GM23338 (cell line): Measurements from ENCODE around the gene PPFIA2. TPM values are rescaled to one million over a fixed set of nuclear protein-coding genes. Genes with fewer than 3 reads are reported as not detected.

Source experiments
- ATAC-seq: fragments of 200-7000 bp; cut with Tn5 transposase; 3 replicates; pipeline ENCODE4 v1.9.1; 2020
- DNase-seq: peaks from one replicate; pipeline ENCODE4 v3.0.0-alpha.2; 2015; ENCODE audit warnings: low spot score
- H2AFZ ChIP-seq: fragments of 200-600 bp; sonication (generic); 2 replicates; pipeline ENCODE4 v1.8.0; 2016; ENCODE audit warnings: antibody characterized with exemption, mild to moderate bottlenecking, moderate library complexity
- H3F3A ChIP-seq: fragments of 200-600 bp; sonication (generic); replicated peaks from 2 replicates; pipeline ENCODE4 v1.8.0; 2017; ENCODE audit warnings: antibody characterized with exemption, mixed run types, low read depth
- H3K27ac ChIP-seq: fragments of 200-600 bp; sonication (generic); 2 replicates; pipeline ENCODE4 v1.6.1; 2016; ENCODE audit warnings: low read depth
- H3K27me3 ChIP-seq: fragments of 200-600 bp; sonication (generic); 2 replicates; pipeline ENCODE4 v1.8.0; 2016; ENCODE audit warnings: mild to moderate bottlenecking, mixed run types, moderate library complexity; ENCODE audit not compliant: insufficient read depth
- H3K36me3 ChIP-seq: fragments of 200-600 bp; sonication (generic); 2 replicates; pipeline ENCODE4 v1.8.0; 2016; ENCODE audit warnings: mild to moderate bottlenecking; ENCODE audit not compliant: insufficient read depth
- H3K4me1 ChIP-seq: fragments of 200-600 bp; sonication (generic); 2 replicates; pipeline ENCODE4 v1.8.0; 2016; ENCODE audit warnings: mild to moderate bottlenecking, moderate library complexity; ENCODE audit not compliant: insufficient read depth
- H3K4me2 ChIP-seq: fragments of 200-600 bp; sonication (generic); 2 replicates; pipeline ENCODE4 v1.7.1; 2017; ENCODE audit warnings: mixed run types
- H3K4me3 ChIP-seq: fragments of 200-600 bp; sonication (generic); 2 replicates; pipeline ENCODE4 v1.6.1; 2016; ENCODE audit warnings: mixed run types
- H3K79me2 ChIP-seq: fragments of 200-600 bp; sonication (generic); replicated peaks from 2 replicates; pipeline ENCODE4 v1.8.0; 2017; ENCODE audit warnings: mild to moderate bottlenecking; ENCODE audit not compliant: insufficient read depth
- H3K9me2 ChIP-seq: fragments of 200-600 bp; sonication (generic); 2 replicates; pipeline ENCODE4 v1.8.0; 2017; ENCODE audit not compliant: insufficient read depth
- H4K20me1 ChIP-seq: fragments of 200-600 bp; sonication (generic); replicated peaks from 2 replicates; pipeline ENCODE4 v1.8.0; 2017; ENCODE audit warnings: mild to moderate bottlenecking; ENCODE audit not compliant: insufficient read depth
- H3K27ac Mint-ChIP-seq: 2 replicates; pipeline ENCODE4 v1.8.0; 2020; ENCODE audit warnings: inconsistent platforms, mild to moderate bottlenecking, moderate library complexity, mixed read lengths
- H3K27me3 Mint-ChIP-seq: 3 replicates; pipeline ENCODE4 v1.8.0; 2022; ENCODE audit warnings: low read depth, mild to moderate bottlenecking, moderate library complexity, mixed read lengths, inconsistent platforms; ENCODE audit not compliant: insufficient read depth, poor library complexity
- H3K36me3 Mint-ChIP-seq: 3 replicates; pipeline ENCODE4 v1.8.0; 2021; ENCODE audit warnings: low read depth, mild to moderate bottlenecking, inconsistent platforms, moderate library complexity, mixed read lengths
- H3K4me1 Mint-ChIP-seq: 3 replicates; pipeline ENCODE4 v1.8.0; 2020; ENCODE audit warnings: mild to moderate bottlenecking, inconsistent platforms, mixed read lengths
- H3K4me3 Mint-ChIP-seq: 3 replicates; pipeline ENCODE4 v1.8.0; 2021; ENCODE audit warnings: moderate library complexity, mild to moderate bottlenecking, inconsistent platforms, mixed read lengths
- H3K9me3 Mint-ChIP-seq: 3 replicates; pipeline ENCODE4 v1.8.0; 2020; ENCODE audit warnings: moderate library complexity, mild to moderate bottlenecking, inconsistent platforms, mixed read lengths
- CREB1 ChIP-seq: fragments of 250-450 bp; sonication (Bioruptor Pico); IDR thresholded peaks from 2 replicates; pipeline ENCODE4 v1.5.0; 2020; ENCODE audit warnings: low read depth, mild to moderate bottlenecking, moderate library complexity
- CTCF ChIP-seq, 2 experiments: fragments of 200-600 bp in 1 of 2; sonication (generic) in 1 of 2; conservative IDR thresholded peaks; 2 replicates each; pipeline versions ENCODE4 v1.5.1 to v1.6.1; 2016 to 2017; ENCODE audit warnings: antibody characterized with exemption in 2 of 2, low read depth in 2 of 2, mild to moderate bottlenecking in 2 of 2, moderate library complexity in 1 of 2
- EZH2 ChIP-seq: fragments of 200-600 bp; sonication (generic); IDR thresholded peaks from one replicate; pipeline ENCODE4 v1.8.0; 2017; ENCODE audit warnings: antibody characterized with exemption, mild to moderate bottlenecking, low read depth; ENCODE audit not compliant: unreplicated experiment
- EZH2phosphoT487 ChIP-seq: fragments of 200-600 bp; sonication (generic); IDR thresholded peaks from one replicate; pipeline ENCODE4 v1.8.1; 2018; ENCODE audit warnings: antibody characterized with exemption; ENCODE audit not compliant: unreplicated experiment
- JUNB ChIP-seq: IDR thresholded peaks from one replicate; pipeline ENCODE4 v1.6.1; 2016; ENCODE audit warnings: antibody characterized with exemption; ENCODE audit not compliant: unreplicated experiment
- NANOG ChIP-seq: IDR thresholded peaks from 2 replicates; pipeline ENCODE4 v1.6.1; 2016; ENCODE audit warnings: antibody characterized with exemption, borderline replicate concordance
- POLR2AphosphoS5 ChIP-seq: IDR thresholded peaks from 2 replicates; pipeline ENCODE4 v1.6.1; 2016; ENCODE audit warnings: antibody characterized with exemption, low read depth
- STAT1 ChIP-seq: IDR thresholded peaks from one replicate; pipeline ENCODE4 v1.6.1; 2016; ENCODE audit warnings: antibody characterized with exemption; ENCODE audit not compliant: unreplicated experiment
- ZNF114 ChIP-seq: fragments of 250-450 bp; sonication (Bioruptor Pico); IDR thresholded peaks from 2 replicates; pipeline ENCODE4 v1.5.0; 2020; ENCODE audit warnings: mild to moderate bottlenecking, moderate library complexity
- ZNF331 ChIP-seq: fragments of 250-450 bp; sonication (Bioruptor Pico); IDR thresholded peaks from 2 replicates; pipeline ENCODE4 v1.5.0; 2020; ENCODE audit warnings: low read depth, mild to moderate bottlenecking, moderate library complexity
- polyA plus RNA-seq: library from polyadenylated mRNA; unstranded; fragments of >200 nt; fragmentation: Nextera tagmentation; extraction: Ambion mirVana; gene quantifications from 2 replicates; pipeline ENCODE4 v1.2.1, GENCODE V29; 2016
- total RNA-seq: library from RNA; depleted of rRNA; stranded (reverse); fragments of >200 nt; shearing (Covaris generic); gene quantifications from 2 replicates; pipeline ENCODE4 v1.2.3, GENCODE V29; 2014
- TF ChIP-seq, protein P1 (sequence below): IDR thresholded peaks from one replicate; pipeline ENCODE4 v1.6.1; 2018; ENCODE audit warnings: antibody characterized with exemption; ENCODE audit not compliant: unreplicated experiment
- TF ChIP-seq, protein P2 (sequence below): fragments of 250-450 bp; sonication (Bioruptor Pico); IDR thresholded peaks from 2 replicates; pipeline ENCODE4 v1.5.0; 2020; ENCODE audit warnings: mild to moderate bottlenecking, moderate library complexity
- TF ChIP-seq, protein P3 (sequence below): IDR thresholded peaks from 2 replicates; pipeline ENCODE4 v1.6.1; 2016; ENCODE audit warnings: antibody characterized with exemption

Gene PPFIA2
- total and polyA plus RNA-seq, 2 experiments from 2014 or later = 5.4 to 7.2 TPM

DNA sequence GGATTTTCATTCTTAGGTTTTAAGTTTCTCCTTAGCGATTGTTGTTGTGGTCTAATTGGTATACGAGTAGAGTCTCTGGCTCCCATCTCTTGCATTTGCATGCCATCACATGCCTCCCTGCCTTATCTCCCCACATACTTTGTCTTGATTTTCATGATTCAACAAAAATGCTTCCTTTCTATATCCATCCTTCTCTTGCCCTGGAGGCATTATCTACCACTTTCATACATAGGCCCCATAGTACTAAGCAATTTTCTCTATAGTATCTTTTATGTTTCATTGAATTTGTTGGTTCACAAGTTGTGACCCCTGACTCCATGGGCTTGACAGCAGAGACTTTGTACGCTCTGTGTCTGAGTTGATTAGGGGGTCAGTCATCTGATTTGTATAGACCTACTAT lies 455.2 kb downstream of the PPFIA2 start:
- Histone ChIP-seq H3K27ac (no peak overlapping the region), H3K9me2 (no peaks in the 10 kb centered on the region), H3K4me1 (no peaks in the 10 kb centered on the region), H3K79me2 (no peaks in the 10 kb centered on the region), H3K27me3 (no peaks in the 10 kb centered on the region), H3F3A (no peaks in the 10 kb centered on the region), H4K20me1 (no peaks in the 10 kb centered on the region), H3K4me2 (no peak overlapping the region), H3K4me3 (no peak overlapping the region), H3K36me3 (no peaks in the 10 kb centered on the region), H2AFZ (no peak overlapping the region)
- DNase-seq (no peak), ATAC-seq (no peak)
- no peak overlapping the region for H3K27ac Mint-ChIP-seq
- H3K27me3 Mint-ChIP-seq = no peaks in the 10 kb centered on the region
- H3K4me1 Mint-ChIP-seq = no peaks in the 10 kb centered on the region
- H3K4me3 Mint-ChIP-seq = no peak overlapping the region
- no peak for TF ChIP-seq ZNF114 (CRISPR knock-in tag)
- TF ChIP-seq, protein P1, sequence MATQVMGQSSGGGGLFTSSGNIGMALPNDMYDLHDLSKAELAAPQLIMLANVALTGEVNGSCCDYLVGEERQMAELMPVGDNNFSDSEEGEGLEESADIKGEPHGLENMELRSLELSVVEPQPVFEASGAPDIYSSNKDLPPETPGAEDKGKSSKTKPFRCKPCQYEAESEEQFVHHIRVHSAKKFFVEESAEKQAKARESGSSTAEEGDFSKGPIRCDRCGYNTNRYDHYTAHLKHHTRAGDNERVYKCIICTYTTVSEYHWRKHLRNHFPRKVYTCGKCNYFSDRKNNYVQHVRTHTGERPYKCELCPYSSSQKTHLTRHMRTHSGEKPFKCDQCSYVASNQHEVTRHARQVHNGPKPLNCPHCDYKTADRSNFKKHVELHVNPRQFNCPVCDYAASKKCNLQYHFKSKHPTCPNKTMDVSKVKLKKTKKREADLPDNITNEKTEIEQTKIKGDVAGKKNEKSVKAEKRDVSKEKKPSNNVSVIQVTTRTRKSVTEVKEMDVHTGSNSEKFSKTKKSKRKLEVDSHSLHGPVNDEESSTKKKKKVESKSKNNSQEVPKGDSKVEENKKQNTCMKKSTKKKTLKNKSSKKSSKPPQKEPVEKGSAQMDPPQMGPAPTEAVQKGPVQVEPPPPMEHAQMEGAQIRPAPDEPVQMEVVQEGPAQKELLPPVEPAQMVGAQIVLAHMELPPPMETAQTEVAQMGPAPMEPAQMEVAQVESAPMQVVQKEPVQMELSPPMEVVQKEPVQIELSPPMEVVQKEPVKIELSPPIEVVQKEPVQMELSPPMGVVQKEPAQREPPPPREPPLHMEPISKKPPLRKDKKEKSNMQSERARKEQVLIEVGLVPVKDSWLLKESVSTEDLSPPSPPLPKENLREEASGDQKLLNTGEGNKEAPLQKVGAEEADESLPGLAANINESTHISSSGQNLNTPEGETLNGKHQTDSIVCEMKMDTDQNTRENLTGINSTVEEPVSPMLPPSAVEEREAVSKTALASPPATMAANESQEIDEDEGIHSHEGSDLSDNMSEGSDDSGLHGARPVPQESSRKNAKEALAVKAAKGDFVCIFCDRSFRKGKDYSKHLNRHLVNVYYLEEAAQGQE = no peak
- no peak for TF ChIP-seq JUNB
- TF ChIP-seq POLR2AphosphoS5 = no peak
- no peak for TF ChIP-seq CREB1 (CRISPR knock-in tag)
- TF ChIP-seq, protein P2, sequence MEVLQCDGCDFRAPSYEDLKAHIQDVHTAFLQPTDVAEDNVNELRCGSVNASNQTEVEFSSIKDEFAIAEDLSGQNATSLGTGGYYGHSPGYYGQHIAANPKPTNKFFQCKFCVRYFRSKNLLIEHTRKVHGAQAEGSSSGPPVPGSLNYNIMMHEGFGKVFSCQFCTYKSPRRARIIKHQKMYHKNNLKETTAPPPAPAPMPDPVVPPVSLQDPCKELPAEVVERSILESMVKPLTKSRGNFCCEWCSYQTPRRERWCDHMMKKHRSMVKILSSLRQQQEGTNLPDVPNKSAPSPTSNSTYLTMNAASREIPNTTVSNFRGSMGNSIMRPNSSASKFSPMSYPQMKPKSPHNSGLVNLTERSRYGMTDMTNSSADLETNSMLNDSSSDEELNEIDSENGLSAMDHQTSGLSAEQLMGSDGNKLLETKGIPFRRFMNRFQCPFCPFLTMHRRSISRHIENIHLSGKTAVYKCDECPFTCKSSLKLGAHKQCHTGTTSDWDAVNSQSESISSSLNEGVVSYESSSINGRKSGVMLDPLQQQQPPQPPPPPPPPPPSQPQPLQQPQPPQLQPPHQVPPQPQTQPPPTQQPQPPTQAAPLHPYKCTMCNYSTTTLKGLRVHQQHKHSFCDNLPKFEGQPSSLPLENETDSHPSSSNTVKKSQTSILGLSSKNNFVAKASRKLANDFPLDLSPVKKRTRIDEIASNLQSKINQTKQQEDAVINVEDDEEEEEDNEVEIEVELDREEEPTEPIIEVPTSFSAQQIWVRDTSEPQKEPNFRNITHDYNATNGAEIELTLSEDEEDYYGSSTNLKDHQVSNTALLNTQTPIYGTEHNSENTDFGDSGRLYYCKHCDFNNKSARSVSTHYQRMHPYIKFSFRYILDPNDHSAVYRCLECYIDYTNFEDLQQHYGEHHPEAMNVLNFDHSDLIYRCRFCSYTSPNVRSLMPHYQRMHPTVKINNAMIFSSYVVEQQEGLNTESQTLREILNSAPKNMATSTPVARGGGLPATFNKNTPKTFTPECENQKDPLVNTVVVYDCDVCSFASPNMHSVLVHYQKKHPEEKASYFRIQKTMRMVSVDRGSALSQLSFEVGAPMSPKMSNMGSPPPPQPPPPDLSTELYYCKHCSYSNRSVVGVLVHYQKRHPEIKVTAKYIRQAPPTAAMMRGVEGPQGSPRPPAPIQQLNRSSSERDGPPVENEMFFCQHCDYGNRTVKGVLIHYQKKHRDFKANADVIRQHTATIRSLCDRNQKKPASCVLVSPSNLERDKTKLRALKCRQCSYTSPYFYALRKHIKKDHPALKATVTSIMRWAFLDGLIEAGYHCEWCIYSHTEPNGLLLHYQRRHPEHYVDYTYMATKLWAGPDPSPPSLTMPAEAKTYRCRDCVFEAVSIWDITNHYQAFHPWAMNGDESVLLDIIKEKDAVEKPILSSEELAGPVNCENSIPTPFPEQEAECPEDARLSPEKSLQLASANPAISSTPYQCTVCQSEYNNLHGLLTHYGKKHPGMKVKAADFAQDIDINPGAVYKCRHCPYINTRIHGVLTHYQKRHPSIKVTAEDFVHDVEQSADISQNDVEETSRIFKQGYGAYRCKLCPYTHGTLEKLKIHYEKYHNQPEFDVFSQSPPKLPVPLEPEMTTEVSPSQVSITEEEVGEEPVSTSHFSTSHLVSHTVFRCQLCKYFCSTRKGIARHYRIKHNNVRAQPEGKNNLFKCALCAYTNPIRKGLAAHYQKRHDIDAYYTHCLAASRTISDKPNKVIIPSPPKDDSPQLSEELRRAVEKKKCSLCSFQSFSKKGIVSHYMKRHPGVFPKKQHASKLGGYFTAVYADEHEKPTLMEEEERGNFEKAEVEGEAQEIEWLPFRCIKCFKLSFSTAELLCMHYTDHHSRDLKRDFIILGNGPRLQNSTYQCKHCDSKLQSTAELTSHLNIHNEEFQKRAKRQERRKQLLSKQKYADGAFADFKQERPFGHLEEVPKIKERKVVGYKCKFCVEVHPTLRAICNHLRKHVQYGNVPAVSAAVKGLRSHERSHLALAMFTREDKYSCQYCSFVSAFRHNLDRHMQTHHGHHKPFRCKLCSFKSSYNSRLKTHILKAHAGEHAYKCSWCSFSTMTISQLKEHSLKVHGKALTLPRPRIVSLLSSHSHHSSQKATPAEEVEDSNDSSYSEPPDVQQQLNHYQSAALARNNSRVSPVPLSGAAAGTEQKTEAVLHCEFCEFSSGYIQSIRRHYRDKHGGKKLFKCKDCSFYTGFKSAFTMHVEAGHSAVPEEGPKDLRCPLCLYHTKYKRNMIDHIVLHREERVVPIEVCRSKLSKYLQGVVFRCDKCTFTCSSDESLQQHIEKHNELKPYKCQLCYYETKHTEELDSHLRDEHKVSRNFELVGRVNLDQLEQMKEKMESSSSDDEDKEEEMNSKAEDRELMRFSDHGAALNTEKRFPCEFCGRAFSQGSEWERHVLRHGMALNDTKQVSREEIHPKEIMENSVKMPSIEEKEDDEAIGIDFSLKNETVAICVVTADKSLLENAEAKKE (CRISPR knock-in tag) = no peak
- TF ChIP-seq, protein P3, sequence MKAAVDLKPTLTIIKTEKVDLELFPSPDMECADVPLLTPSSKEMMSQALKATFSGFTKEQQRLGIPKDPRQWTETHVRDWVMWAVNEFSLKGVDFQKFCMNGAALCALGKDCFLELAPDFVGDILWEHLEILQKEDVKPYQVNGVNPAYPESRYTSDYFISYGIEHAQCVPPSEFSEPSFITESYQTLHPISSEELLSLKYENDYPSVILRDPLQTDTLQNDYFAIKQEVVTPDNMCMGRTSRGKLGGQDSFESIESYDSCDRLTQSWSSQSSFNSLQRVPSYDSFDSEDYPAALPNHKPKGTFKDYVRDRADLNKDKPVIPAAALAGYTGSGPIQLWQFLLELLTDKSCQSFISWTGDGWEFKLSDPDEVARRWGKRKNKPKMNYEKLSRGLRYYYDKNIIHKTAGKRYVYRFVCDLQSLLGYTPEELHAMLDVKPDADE = no peak
- no peak for TF ChIP-seq EZH2phosphoT487
- TF ChIP-seq CTCF (conservative IDR thresholded peaks at IDR 0.05; ENCODE audit: low read depth in 2 of 2) = no peak
- TF ChIP-seq EZH2 = no peak
- TF ChIP-seq STAT1 = no peak
- TF ChIP-seq NANOG = no peak
- TF ChIP-seq ZNF331 (CRISPR knock-in tag) = no peak
- H3K9me3 Mint-ChIP-seq = no peaks in the 10 kb centered on the region
- no peaks in the 10 kb centered on the region for H3K36me3 Mint-ChIP-seq
